GM23338 (cell line): ENCODE measurements around the gene SLC25A4.

ENCODE experiments used
- CREB1 ChIP-seq: fragments of 250-450 bp; sonication (Bioruptor Pico); IDR thresholded peaks from 2 replicates; pipeline ENCODE4 v1.5.0; 2020; ENCODE audit warnings: low read depth, mild to moderate bottlenecking, moderate library complexity
- EZH2 ChIP-seq: fragments of 200-600 bp; sonication (generic); IDR thresholded peaks from one replicate; pipeline ENCODE4 v1.8.0; 2017; ENCODE audit warnings: antibody characterized with exemption, mild to moderate bottlenecking, low read depth; ENCODE audit not compliant: unreplicated experiment
- EZH2phosphoT487 ChIP-seq: fragments of 200-600 bp; sonication (generic); IDR thresholded peaks from one replicate; pipeline ENCODE4 v1.8.1; 2018; ENCODE audit warnings: antibody characterized with exemption; ENCODE audit not compliant: unreplicated experiment
- JUNB ChIP-seq: IDR thresholded peaks from one replicate; pipeline ENCODE4 v1.6.1; 2016; ENCODE audit warnings: antibody characterized with exemption; ENCODE audit not compliant: unreplicated experiment
- POLR2AphosphoS5 ChIP-seq: IDR thresholded peaks from 2 replicates; pipeline ENCODE4 v1.6.1; 2016; ENCODE audit warnings: antibody characterized with exemption, low read depth
- STAT1 ChIP-seq: IDR thresholded peaks from one replicate; pipeline ENCODE4 v1.6.1; 2016; ENCODE audit warnings: antibody characterized with exemption; ENCODE audit not compliant: unreplicated experiment
- TF ChIP-seq, protein P1 (sequence below), 2 experiments: fragments of 200-600 bp in 1 of 2; sonication (generic) in 1 of 2; conservative IDR thresholded peaks; 2 replicates each; pipeline versions ENCODE4 v1.5.1 to v1.6.1; 2016 to 2017; ENCODE audit warnings: antibody characterized with exemption in 2 of 2, low read depth in 2 of 2, mild to moderate bottlenecking in 2 of 2, moderate library complexity in 1 of 2
- TF ChIP-seq, protein P2 (sequence below): IDR thresholded peaks from one replicate; pipeline ENCODE4 v1.6.1; 2018; ENCODE audit warnings: antibody characterized with exemption; ENCODE audit not compliant: unreplicated experiment

DNA sequence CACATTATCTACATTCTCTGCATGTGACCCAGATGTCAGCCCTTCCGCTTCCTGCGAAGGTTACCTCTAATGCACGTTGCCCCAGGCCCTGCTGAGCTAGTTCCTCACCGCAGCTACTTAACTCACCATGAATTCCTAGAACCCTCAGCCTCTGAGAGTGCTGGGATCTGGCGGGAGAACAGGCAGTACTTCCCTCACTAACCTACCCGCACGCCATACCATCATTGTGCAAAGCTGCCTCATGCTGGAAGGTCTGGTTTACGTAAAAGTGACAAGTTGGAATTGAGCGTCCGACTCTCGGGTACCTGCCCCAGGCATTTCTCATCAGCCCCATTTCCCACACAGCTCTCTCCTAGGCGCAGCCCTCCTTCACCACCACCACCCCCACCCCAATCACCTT is 6.3 kb downstream of the SLC25A4 start:
- TF ChIP-seq, protein P1, sequence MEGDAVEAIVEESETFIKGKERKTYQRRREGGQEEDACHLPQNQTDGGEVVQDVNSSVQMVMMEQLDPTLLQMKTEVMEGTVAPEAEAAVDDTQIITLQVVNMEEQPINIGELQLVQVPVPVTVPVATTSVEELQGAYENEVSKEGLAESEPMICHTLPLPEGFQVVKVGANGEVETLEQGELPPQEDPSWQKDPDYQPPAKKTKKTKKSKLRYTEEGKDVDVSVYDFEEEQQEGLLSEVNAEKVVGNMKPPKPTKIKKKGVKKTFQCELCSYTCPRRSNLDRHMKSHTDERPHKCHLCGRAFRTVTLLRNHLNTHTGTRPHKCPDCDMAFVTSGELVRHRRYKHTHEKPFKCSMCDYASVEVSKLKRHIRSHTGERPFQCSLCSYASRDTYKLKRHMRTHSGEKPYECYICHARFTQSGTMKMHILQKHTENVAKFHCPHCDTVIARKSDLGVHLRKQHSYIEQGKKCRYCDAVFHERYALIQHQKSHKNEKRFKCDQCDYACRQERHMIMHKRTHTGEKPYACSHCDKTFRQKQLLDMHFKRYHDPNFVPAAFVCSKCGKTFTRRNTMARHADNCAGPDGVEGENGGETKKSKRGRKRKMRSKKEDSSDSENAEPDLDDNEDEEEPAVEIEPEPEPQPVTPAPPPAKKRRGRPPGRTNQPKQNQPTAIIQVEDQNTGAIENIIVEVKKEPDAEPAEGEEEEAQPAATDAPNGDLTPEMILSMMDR (conservative IDR thresholded peaks at IDR 0.05; ENCODE audit: low read depth in 2 of 2) = no peak
- TF ChIP-seq EZH2 (no peak), STAT1 (no peak), POLR2AphosphoS5 (no peak), EZH2phosphoT487 (no peak), JUNB (no peak), CREB1 (CRISPR knock-in tag) (no peak)
- TF ChIP-seq, protein P2, sequence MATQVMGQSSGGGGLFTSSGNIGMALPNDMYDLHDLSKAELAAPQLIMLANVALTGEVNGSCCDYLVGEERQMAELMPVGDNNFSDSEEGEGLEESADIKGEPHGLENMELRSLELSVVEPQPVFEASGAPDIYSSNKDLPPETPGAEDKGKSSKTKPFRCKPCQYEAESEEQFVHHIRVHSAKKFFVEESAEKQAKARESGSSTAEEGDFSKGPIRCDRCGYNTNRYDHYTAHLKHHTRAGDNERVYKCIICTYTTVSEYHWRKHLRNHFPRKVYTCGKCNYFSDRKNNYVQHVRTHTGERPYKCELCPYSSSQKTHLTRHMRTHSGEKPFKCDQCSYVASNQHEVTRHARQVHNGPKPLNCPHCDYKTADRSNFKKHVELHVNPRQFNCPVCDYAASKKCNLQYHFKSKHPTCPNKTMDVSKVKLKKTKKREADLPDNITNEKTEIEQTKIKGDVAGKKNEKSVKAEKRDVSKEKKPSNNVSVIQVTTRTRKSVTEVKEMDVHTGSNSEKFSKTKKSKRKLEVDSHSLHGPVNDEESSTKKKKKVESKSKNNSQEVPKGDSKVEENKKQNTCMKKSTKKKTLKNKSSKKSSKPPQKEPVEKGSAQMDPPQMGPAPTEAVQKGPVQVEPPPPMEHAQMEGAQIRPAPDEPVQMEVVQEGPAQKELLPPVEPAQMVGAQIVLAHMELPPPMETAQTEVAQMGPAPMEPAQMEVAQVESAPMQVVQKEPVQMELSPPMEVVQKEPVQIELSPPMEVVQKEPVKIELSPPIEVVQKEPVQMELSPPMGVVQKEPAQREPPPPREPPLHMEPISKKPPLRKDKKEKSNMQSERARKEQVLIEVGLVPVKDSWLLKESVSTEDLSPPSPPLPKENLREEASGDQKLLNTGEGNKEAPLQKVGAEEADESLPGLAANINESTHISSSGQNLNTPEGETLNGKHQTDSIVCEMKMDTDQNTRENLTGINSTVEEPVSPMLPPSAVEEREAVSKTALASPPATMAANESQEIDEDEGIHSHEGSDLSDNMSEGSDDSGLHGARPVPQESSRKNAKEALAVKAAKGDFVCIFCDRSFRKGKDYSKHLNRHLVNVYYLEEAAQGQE = no peak
